Measurements from ENCODE around the gene CDYL. TPM values are rescaled to one million over a fixed set of nuclear protein-coding genes. Genes with fewer than 3 reads are reported as not detected.
A peak's percentile ranks its signal among the peaks of the same experiment; 100 is the strongest.

The CDYL gene
- total RNA-seq, 1 donor from 2014 or later: 53.5 TPM

GRCh38 chr6:4727671-4728435 lies 48.4 kb upstream of the CDYL start:
- TF ChIP-seq EZH2phosphoT487 (IDR thresholded peaks at IDR 0.05): no peak
- TF ChIP-seq CTCF (IDR thresholded peaks at IDR 0.05): no peak
- no peak for TF ChIP-seq EZH2 (IDR thresholded peaks at IDR 0.05)
- Histone ChIP-seq H3K4me2 (no peak overlapping the region), H3K79me2 (ENCODE audit: low read depth) (no peaks in the 10 kb centered on the region)

GRCh38 chr6:4728436-4728769 lies 47.8 kb upstream of the CDYL start:
- TF ChIP-seq EZH2phosphoT487 (IDR thresholded peaks at IDR 0.05) (no peak), EZH2 (IDR thresholded peaks at IDR 0.05) (no peak), CTCF (IDR thresholded peaks at IDR 0.05) (no peak)
- Histone ChIP-seq H3K4me2 (no peak overlapping the region), H3K27me3 (no peaks in the 10 kb centered on the region), H2AFZ (replicated peaks) (no peak overlapping the region), H3K4me1 (peaks cover 8% of the 10 kb centered on the region), H4K20me1 (ENCODE audit: low read depth) (no peaks in the 10 kb centered on the region), H3F3A (ENCODE audit: low read depth) (peaks cover 9% of the 10 kb centered on the region), H3K36me3 (no peaks in the 10 kb centered on the region), H3K79me2 (ENCODE audit: low read depth) (no peaks in the 10 kb centered on the region), H3K27ac (no peak overlapping the region), H3K4me3 (no peak overlapping the region), H3K9ac (no peak overlapping the region), H3K9me3 (ENCODE audit: low read depth) (no peaks in the 10 kb centered on the region)
- Mint-ChIP-seq H3K4me3 (peak overlapping the region; percentile 18), H3K27ac (no peak overlapping the region), H3K9me3 (no peaks in the 10 kb centered on the region), H3K36me3 (no peaks in the 10 kb centered on the region), H3K27me3 (ENCODE audit: insufficient read depth, low read depth) (peaks cover 2% of the 10 kb centered on the region), H3K4me1 (peaks cover 19% of the 10 kb centered on the region)
- DNase-seq (ENCODE audit: low spot score): no peak

More at GRCh38 chr6:4727671-4728435, 48.4 kb upstream of the CDYL start:
- Mint-ChIP-seq H3K27ac (no peak overlapping the region), H3K27me3 (ENCODE audit: insufficient read depth, low read depth) (peaks cover 2% of the 10 kb centered on the region), H3K36me3 (no peaks in the 10 kb centered on the region), H3K9me3 (no peaks in the 10 kb centered on the region), H3K4me1 (peaks cover 14% of the 10 kb centered on the region), H3K4me3 (peak overlapping the region; percentile 18)
- Histone ChIP-seq H3K36me3 (no peaks in the 10 kb centered on the region), H3K9me3 (ENCODE audit: low read depth) (no peaks in the 10 kb centered on the region), H3K4me3 (no peak overlapping the region), H2AFZ (replicated peaks) (no peak overlapping the region), H3K4me1 (peaks cover 6% of the 10 kb centered on the region), H4K20me1 (ENCODE audit: low read depth) (no peaks in the 10 kb centered on the region), H3K27ac (no peak overlapping the region), H3K9ac (no peak overlapping the region), H3F3A (ENCODE audit: low read depth) (peaks cover 3% of the 10 kb centered on the region), H3K27me3 (no peaks in the 10 kb centered on the region)
- no peak for DNase-seq (ENCODE audit: low spot score)

DNA sequence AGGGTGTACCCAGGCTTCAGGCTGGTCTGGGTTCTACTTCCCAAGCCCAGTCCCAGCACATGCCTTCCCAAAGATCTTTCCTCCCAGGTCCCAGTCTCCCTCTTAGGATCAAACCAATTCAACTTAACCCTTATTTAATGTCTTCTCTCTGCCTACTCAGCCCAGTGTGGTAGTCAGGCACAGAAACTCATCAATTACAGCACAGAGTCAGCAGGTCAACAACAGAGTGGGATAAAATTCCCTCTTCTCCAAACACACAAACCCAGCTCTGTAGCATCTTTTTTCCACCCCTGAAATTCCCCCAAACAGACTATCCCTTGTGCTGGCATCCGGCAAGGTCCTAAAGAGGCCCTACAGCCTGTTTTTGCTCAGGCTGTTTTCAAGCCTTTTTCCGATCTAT lies 47.3 kb upstream of the CDYL start:
- peak overlapping the region; percentile 61 for H2AFZ ChIP-seq (replicated peaks)
- H3K36me3 Mint-ChIP-seq: no peaks in the 10 kb centered on the region
- no peaks in the 10 kb centered on the region for H3K27me3 ChIP-seq
- H3K4me1 Mint-ChIP-seq: peaks cover 18% of the 10 kb centered on the region
- peaks cover 11% of the 10 kb centered on the region for H3F3A ChIP-seq (ENCODE audit: low read depth)
- H4K20me1 ChIP-seq (ENCODE audit: low read depth): no peaks in the 10 kb centered on the region
- peaks cover 7% of the 10 kb centered on the region for H3K4me1 ChIP-seq
- H3K27ac ChIP-seq: no peak overlapping the region
- H3K4me3 Mint-ChIP-seq: no peak overlapping the region
- H3K27ac Mint-ChIP-seq: no peak overlapping the region
- no peaks in the 10 kb centered on the region for H3K79me2 ChIP-seq (ENCODE audit: low read depth)
- no peak for TF ChIP-seq EZH2 (IDR thresholded peaks at IDR 0.05)
- no peak for TF ChIP-seq EZH2phosphoT487 (IDR thresholded peaks at IDR 0.05)
- TF ChIP-seq CTCF (IDR thresholded peaks at IDR 0.05): no peak
- no peak overlapping the region for H3K4me2 ChIP-seq
- no peaks in the 10 kb centered on the region for H3K9me3 ChIP-seq (ENCODE audit: low read depth)
- no peaks in the 10 kb centered on the region for H3K36me3 ChIP-seq
- no peak for DNase-seq (ENCODE audit: low spot score)
- H3K27me3 Mint-ChIP-seq (ENCODE audit: insufficient read depth, low read depth): peaks cover 2% of the 10 kb centered on the region
- H3K4me3 ChIP-seq: no peak overlapping the region
- no peaks in the 10 kb centered on the region for H3K9me3 Mint-ChIP-seq
- H3K9ac ChIP-seq: no peak overlapping the region

Measured in neural progenitor cell (in vitro differentiated cells).